Uterine smooth muscle cell (primary cell): ENCODE data around the gene NDUFS4. TPM values are rescaled to one million over a fixed set of nuclear protein-coding genes. Genes with fewer than 3 reads are reported as not detected.

ENCODE experiments used
- total RNA-seq: library from RNA; depleted of rRNA; stranded (reverse); fragments of >200 nt; gene quantifications from 2 replicates; pipeline ENCODE4 v1.2.3, GENCODE V29; 2014

NDUFS4 gene
- 102 and 116 TPM in 2 replicates for total RNA-seq

GRCh38 chr5:53560506-53561191 lies at the start of gene NDUFS4:
NDUFS4 (plus strand) TSS chr5:53560639; CDS start chr5:53560663, 24 bp downstream.

Other genes with a start within 250 kb of the NDUFS4 start
- 15.0 and 30.8 TPM in 2 replicates for gene FST, start 80.0 kb upstream of the NDUFS4 start, total RNA-seq